Left ventricle myocardium inferior (tissue), 1 donor: ENCODE results near the gene BAG3. TPM values are rescaled to one million over a fixed set of nuclear protein-coding genes. Genes with fewer than 3 reads are reported as not detected.
"Not testable (repeated sequence)": the region's sequence is repeated elsewhere in the genome, so short reads cannot be mapped to it uniquely, and the experiment has no call there.

Experiments
- DNase-seq: peaks from one replicate; pipeline ENCODE4 v3.0.0-alpha.2; 2020
- H3K27ac ChIP-seq: fragments of 200-600 bp; replicated peaks from 2 replicates; pipeline ENCODE4 v1.8.0; 2021
- H3K27me3 ChIP-seq: fragments of 200-600 bp; 2 replicates; pipeline ENCODE4 v1.8.0; 2021; ENCODE audit warnings: low read depth
- H3K36me3 ChIP-seq: fragments of 200-600 bp; 2 replicates; pipeline ENCODE4 v1.8.0; 2021
- H3K4me1 ChIP-seq: fragments of 200-600 bp; 2 replicates; pipeline ENCODE4 v1.8.0; 2021
- H3K4me3 ChIP-seq: fragments of 200-600 bp; 2 replicates; pipeline ENCODE4 v1.8.0; 2021; ENCODE audit warnings: mild to moderate bottlenecking, moderate library complexity
- H3K9me3 ChIP-seq: fragments of 200-600 bp; replicated peaks from 2 replicates; pipeline ENCODE4 v1.8.0; 2021
- intact Hi-C: fragments of 100-400 bp; cut with micrococcal nuclease; formaldehyde crosslinking; loops from one replicate; pipeline ENCODE4 v1.11.0; 2022
- total RNA-seq: library from RNA; stranded (reverse); fragmentation: NEBNext Ultra II Directional; extraction: Animal tissue kit (Norgen Biotek cat#: 25700); gene quantifications from one replicate; pipeline ENCODE4 v1.2.1, GENCODE V29; 2021
- TF ChIP-seq, protein P1 (sequence below): fragments of 200-600 bp; IDR thresholded peaks from 2 replicates; pipeline ENCODE4 v1.8.0; 2021; ENCODE audit warnings: antibody characterized with exemption, mild to moderate bottlenecking, borderline replicate concordance
- donor health status: DM: no; HTN: yes; CAD: no; lungs with severe emphysema.

Gene BAG3
- total RNA-seq, 1 donor from 2014 or later: 164 TPM

GRCh38 chr10:119656760-119657159, 5.6 kb downstream of the BAG3 start:
- Histone ChIP-seq H3K27ac (peak overlapping the region; percentile 94), H3K9me3 (no peaks in the 10 kb centered on the region), H3K4me1 (peaks cover 93% of the 10 kb centered on the region), H3K36me3 (no peaks in the 10 kb centered on the region), H3K27me3 (no peaks in the 10 kb centered on the region), H3K4me3 (peak overlapping the region; percentile 82)
- TF ChIP-seq, protein P1, sequence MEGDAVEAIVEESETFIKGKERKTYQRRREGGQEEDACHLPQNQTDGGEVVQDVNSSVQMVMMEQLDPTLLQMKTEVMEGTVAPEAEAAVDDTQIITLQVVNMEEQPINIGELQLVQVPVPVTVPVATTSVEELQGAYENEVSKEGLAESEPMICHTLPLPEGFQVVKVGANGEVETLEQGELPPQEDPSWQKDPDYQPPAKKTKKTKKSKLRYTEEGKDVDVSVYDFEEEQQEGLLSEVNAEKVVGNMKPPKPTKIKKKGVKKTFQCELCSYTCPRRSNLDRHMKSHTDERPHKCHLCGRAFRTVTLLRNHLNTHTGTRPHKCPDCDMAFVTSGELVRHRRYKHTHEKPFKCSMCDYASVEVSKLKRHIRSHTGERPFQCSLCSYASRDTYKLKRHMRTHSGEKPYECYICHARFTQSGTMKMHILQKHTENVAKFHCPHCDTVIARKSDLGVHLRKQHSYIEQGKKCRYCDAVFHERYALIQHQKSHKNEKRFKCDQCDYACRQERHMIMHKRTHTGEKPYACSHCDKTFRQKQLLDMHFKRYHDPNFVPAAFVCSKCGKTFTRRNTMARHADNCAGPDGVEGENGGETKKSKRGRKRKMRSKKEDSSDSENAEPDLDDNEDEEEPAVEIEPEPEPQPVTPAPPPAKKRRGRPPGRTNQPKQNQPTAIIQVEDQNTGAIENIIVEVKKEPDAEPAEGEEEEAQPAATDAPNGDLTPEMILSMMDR: no peak
- no peak for DNase-seq
- intact Hi-C loops: no loop called here

DNA sequence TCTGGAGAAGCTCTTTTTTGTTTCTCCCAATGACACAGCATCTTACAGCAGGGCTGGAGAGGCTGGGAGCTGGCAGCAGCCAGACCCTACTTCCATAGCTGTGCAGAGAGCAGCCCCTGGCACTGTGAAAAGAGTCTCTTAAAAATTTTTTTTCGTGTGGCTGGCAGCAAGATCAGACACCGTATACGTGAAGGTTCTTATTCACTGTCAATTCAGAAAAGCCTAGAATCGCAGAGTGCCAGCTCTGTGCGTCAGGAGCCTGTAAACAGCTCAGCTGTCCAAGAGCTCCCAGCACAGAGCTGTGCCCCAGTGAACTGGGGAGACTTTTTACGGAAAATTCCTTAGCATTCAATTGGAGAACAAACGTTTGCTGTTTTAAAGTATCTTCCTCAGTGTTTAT, 6.5 kb downstream of the BAG3 start:
- TF ChIP-seq, protein P1: no peak
- DNase-seq: no peak
- H3K36me3 ChIP-seq: no peaks in the 10 kb centered on the region
- intact Hi-C loops: no loop called here
- no peaks in the 10 kb centered on the region for H3K27me3 ChIP-seq
- H3K4me3 ChIP-seq: peak overlapping the region; percentile 82
- H3K4me1 ChIP-seq: peaks cover 100% of the 10 kb centered on the region
- no peaks in the 10 kb centered on the region for H3K9me3 ChIP-seq
- peak overlapping the region; percentile 94 for H3K27ac ChIP-seq

GRCh38 chr10:119658274-119658673, 7.1 kb downstream of the BAG3 start:
- DNase-seq: peak; percentile 80
- H3K36me3 ChIP-seq: no peaks in the 10 kb centered on the region
- no peaks in the 10 kb centered on the region for H3K27me3 ChIP-seq
- H3K9me3 ChIP-seq: no peaks in the 10 kb centered on the region
- TF ChIP-seq, protein P1: no peak
- H3K4me3 ChIP-seq: peak overlapping the region; percentile 82
- intact Hi-C loops: no loop called here
- peak overlapping the region; percentile 94 for H3K27ac ChIP-seq
- peaks cover 100% of the 10 kb centered on the region for H3K4me1 ChIP-seq

DNA sequence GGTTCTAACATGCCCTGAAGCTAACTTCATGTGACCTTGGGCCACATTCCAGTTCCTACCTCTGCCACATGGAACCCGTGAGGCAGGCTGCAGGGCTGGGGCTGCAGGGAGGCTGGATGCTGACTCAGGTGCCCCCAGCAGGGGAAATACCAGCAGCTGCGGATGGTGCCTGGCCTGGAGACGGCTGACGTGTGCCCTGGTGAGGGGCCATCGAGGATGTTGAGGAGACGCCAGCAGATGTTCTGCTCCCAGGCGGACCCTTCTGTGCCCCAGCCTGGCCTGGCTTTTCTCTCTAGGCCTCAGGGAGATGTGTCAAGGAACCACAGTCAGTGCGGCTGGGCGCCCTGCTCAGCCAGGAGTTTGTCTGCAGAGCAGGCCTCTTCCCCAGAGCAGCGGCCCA, 8.8 kb downstream of the BAG3 start:
- Histone ChIP-seq H3K4me3 (peak overlapping the region; percentile 82), H3K27ac (peak overlapping the region; percentile 94), H3K36me3 (no peaks in the 10 kb centered on the region), H3K4me1 (peaks cover 99% of the 10 kb centered on the region), H3K9me3 (no peaks in the 10 kb centered on the region), H3K27me3 (no peaks in the 10 kb centered on the region)
- DNase-seq: peak; percentile 22
- intact Hi-C loops: no loop called here
- TF ChIP-seq, protein P1: no peak

- H3K27ac ChIP-seq: peak overlapping the region; percentile 94
- DNase-seq, H3K9me3 ChIP-seq, H3K27me3 ChIP-seq, intact Hi-C loops, H3K36me3 ChIP-seq, H3K4me3 ChIP-seq: not testable (repeated sequence)
- peaks cover 98% of the 10 kb centered on the region for H3K4me1 ChIP-seq
Observed at GRCh38 chr10:119662076-119662605, 11.0 kb downstream of the BAG3 start.

GRCh38 chr10:119663866-119664698, 12.9 kb downstream of the BAG3 start:
- intact Hi-C loops: no loop called here

More at GRCh38 chr10:119663866-119664698, 12.9 kb downstream of the BAG3 start:
- Histone ChIP-seq H3K27me3 (no peaks in the 10 kb centered on the region), H3K4me1 (peaks cover 98% of the 10 kb centered on the region), H3K36me3 (peaks cover 4% of the 10 kb centered on the region), H3K27ac (peak overlapping the region; percentile 94), H3K4me3 (peak overlapping the region; percentile 25), H3K9me3 (no peaks in the 10 kb centered on the region)
- TF ChIP-seq, protein P1: no peak
- no peak for DNase-seq
